Cortex of kidney (tissue), 1 donor: ENCODE measurements around the gene KIF18B.

Experiments
- DNase-seq: peaks from one replicate; lab custom pipeline; 2025; lab: John Stamatoyannopoulos, UW

KIF18B gene

DNA sequence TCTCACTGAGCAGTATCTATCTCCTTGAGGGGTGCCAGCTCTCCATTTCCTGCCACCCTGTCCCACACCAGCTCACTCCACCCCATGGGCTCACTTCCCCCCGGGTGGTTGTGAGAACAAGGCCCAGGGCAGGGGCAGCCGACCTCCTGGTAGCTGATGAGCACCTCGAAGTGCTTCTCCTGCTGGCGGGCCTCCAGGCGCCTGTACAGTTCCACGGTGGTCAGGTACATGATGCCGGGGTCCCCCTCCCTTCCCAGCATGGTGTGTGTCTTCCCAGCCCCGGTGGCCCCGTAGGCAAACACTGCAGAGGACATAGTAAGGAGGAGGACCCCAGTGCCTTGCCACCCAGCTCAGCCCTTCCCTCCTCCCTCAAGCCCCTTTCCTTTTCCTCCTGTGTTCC lies 12.5 kb downstream of the KIF18B start:
- DNase-seq = no peak

DNA sequence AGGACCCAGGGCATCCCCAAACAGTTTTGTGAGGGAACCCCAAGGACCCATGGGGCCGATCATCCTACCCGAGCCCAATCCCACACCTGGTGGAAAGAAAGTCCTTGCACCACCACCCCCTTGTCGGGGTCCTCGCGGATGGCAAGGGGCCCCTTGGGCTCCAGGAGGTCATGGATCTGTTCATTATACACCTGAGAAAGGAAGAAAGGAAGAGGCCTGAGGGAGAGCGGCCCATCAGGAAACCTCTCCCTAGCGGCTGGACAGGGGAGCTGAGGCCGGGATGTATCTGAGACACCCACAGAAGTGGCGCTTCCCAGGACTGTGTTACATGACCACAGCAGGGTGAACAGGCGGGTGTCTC lies 12.8 kb downstream of the KIF18B start:
- DNase-seq = no peak

DNA sequence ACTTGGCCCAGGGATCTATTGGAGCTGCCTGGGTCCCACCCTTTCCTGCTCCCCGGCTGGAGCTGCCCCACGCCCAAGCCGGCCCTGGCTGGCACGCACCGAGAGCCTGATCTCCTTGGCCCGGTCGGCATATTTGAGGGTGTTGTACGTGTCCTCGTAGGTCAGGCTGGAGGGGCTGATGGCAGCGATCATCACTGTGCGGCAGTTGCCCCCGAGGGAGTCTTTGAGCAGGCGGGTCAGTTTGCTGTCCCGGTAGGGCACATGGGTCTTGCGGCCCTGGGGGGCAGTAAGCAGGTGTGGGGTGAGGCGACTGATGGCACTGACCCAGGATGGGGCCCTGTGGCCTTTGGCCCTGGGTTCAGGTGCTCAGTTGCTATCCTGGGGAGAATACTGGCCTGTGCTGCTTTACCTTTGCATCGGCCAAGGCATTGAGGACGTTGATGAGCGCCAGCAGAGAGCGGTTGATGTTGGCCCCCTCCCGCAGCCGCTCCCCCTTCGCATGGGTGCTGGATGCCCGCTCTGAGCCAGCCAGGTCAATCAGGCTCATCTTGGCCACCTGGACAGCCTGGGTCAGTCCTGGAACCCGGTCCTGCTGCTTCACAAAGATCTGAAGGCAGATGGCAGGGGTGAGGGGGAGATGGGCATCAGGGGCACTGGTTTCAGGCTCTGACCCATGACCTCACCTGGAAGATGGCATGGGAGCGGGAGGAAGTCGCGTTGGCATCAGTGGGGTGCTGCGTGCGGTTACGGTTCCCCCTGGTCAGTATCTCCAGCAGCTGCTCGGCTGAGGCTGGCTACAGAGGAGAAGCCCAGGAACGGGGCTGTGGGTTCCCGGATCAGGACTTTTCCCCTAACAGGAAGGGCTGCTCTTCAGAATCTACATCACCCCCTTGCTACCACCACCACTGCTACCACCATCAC lies 13.5 kb downstream of the KIF18B start:
- no peak for DNase-seq

DNA sequence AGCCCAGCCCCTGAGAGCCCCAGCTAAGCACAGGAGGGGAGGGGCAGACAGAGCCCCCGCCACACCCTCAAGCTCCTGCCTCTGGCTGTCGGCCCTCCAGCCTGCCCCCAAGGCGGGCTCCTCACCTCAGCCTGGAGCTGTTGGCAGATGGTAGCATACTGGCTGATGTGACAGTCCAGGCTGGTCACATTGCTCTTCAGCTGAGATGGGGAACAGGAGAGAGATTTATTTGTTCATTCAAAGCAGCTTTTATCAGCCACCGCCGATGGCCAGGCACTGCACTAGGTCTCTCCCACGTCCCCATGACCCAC lies 14.8 kb downstream of the KIF18B start:
- DNase-seq = no peak

DNA sequence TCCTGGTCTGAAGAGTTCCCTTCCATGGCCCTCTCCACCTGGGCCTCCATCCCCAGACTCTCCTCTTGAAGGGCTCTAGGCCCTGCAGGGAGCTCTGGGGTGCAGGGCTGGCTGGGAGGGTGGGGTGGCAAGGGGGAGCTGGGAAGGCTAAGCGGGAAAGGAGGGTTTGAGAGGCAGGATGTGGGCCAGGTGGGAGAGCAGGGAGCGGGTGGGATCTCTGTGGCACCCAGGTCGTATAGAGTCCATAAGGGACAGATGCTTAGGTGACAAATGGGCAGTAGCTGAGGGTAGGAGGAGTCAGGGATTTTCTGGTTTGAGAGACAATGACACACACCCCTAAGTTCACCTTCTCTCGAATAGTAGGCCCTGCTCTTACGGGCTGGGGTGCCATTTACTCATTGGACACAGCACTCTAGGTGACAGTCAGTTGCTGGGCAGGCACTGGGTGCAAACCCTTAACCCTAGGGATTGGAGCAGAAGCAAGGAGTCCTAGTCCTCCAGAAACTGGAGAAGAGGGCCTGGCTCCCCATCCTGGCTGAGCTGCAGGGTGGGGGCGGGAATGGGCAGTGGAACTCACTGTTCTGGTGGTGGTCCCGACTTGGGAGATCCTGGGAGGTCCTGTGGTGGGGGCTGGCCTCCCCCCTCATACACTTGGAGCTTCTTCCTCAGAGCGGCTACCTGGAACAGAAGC lies 15.3 kb downstream of the KIF18B start:
- no peak for DNase-seq

DNA sequence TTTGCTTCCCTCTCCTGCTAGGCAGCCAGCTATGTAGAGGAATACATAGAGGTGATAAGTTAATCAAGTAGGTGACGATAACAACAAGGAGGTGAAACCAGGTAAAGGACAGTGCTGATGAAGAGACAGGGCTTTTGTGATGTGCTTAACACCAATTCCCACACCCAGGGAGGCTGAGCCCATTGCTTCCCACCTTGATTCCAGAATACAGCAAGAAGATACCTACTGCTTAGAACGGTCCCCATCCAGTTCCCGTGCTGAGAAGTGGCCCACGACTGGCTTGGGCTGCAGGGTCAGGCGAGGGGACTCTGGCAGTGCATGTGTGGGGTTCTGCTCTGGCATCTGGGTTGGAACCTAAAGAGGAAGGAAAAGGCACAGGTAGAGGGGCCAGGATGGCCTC lies 16.2 kb downstream of the KIF18B start:
- no peak for DNase-seq

DNA sequence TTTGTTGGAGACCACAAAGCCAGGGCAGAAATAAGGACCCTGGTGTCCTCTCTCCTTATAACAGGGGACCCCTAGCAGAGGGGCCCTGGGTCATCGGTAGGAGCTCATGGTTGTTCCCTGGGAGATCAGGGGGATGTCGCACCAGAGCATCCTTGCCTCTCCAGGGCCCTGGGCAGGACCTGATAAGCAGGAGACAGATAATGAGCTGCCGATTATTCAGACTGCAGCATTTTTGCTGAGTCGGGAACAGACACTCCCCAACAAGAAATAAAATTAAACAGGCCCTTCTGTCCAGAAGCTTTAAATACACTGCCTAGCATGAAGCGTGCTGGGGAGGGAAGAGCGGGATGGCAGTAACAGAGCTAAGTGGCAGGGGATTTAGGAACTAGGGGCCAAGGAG lies 16.9 kb downstream of the KIF18B start:
- DNase-seq = no peak

DNA sequence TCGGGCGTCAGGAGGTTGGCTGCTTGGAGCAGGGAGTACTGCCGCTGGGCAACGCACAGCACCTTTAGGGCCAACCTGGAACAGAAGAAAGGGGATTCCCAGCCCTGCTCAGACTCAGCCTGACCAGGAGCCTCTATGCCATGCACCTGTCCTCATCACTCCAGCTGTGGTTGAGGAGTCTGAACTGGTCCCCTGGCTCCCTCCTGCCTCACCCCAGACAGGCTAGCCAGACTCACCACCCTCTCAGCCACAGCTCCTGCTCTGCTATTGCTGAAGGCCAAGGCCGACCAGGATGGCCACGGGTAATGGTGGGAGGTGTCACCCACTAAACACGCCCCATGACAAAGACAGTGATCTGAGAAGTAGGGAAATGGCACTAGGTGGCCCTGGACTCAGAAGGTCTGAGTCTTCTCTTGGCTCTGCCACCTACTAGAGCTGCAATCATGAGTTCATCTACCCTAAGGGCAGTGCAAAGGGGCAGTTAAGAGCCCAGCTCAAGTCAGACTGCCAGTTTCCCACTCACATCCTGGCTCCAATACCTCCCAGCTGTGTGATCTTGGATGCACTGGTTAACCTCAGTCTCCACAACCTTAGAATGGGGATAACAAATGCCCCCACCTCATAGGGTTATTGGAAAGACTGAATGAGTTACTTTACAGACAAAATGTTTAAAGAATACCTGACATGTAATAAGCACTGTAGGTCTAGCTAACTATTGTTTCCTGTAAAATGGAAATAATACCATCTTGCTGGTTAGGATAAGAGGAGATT lies 18.4 kb downstream of the KIF18B start:
- no peak for DNase-seq

DNA sequence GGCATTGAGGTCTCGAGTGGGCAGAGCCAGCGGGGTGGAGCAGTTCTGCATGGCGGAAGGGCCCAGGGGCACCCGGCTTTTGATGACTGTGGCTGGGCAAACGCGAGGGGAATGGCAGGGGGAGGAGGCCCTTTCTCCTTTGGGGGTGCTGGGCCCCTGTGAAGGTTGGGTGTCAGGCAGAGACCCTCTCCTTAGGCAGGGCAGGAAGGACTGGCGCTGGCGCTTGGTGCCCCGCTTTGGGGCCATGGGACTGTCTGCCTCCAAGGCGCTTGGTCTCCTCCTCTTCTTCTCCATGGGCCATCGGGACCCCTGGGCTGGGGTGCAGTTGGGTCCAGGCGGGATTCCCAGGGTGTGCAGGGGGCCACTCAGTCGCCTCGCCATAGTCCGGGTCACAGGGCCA lies 19.4 kb downstream of the KIF18B start:
- DNase-seq = no peak

DNA sequence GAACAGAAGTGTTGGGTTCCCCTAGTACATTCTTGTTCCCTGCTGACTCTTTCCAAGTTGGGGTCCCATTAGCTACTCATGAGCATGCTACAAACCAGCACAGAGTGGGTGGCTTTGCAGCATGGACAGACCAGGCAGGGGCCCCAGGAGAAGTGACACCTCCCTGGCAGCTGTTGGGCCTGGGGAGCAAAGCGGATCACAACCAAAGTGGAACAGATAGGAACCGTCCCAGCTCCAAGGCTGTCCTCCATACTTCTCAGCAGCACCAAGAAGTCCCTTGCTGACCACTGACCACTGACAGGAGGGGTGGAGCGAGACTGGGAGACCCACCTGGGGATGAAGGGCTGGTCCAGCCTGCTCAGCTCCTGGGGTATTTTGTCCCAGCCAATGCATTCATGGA lies 19.9 kb downstream of the KIF18B start:
- DNase-seq = no peak

DNA sequence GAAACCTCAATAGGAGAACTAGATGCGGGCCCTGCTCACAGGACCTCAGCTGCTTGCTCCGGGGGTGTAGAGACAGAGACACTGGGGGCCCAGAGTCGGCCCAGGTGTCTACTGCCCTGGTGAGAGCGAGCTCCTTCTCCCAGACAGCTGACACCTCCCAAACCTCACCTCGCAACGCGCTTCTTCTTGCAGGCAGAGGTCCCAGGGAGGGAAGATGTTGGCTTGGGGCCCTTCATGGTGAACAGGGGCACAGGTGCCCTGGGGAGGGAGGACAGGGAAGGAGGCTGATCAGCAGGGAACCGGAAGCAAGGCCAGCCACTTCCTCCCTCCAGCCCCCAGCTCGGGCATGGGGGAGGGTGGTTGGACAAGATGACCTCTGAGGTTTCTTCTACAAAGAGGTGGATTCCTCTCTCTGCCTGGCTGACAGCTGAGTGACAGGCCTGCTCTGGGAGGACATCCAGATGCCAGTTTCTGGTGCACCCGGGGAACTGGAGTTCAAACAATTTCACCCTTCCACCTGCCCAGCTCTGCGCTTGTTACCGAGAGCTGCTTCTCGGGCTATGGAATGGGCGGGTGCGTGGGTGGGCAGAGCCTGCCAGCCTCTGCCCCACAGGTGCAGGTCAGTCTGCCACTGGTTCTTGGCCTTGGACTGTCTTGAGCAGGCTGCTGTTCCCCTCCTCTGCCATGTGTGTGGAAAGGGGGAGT lies 20.6 kb downstream of the KIF18B start:
- no peak for DNase-seq

DNA sequence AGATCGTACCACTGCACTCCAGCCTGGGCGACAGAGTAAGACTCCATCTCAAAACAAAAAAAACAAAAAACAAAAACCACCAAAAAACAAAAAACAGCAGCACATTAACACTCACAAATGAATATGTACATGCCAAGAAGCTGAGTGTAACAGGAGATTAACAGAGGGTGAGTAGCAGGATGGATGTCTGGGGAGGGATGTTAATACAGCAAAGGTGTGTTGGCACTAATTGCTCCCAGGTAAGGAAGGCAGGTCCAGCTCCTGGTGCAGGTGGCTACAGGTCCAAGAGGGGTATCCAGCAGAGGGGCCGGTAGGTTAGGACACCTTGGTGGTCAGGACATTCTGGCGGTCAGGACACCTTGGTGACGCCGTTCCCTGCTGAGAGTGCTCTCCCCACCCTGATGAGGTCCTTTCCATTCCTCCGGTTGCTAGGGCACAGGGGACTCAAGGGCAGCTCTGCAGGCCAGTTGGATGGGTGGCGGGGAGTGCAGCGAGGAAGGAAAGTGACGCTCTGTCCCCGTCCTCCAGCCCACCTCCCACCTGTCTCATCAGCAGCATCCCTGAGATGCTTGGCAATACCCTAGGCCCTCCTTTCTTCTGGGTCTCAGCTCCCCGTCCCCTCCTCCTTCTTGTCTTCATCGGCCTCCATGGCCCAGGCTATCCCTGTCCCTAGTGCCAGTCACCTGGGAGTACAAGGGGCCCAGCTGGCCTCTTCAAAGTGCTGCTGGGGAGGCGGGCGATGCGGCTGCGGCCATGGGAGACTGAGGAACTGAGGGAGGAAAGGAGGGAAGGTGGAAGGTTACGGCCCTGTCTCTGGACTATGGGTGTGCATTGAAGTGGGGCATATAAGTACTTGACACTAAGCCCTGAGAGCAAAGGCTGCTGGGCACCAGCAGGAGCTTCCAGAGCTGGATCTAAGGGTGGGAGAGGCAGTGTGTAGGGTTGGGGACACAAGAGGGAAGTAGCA lies 21.6 kb downstream of the KIF18B start:
- no peak for DNase-seq

DNA sequence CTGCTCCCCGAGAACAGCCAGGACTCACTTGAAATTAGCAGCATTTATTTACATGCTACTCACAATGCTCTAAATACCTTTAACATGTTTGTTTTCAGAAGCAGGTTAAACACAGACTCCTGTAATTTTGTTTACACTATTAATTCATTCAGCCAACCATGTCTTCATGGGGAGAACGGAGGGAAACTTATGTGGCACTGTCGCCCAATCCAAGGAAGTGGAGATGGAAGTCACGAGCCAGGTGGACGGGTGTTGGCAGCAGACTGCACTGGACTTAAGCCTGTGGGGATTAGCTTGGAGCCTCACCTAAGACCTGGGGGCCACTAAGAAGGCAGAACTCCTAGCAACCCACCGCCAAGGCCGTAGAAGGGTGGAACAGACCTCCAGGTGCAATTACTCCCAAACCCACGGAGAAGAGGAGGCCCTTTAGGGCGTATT lies 23.4 kb downstream of the KIF18B start:
- no peak for DNase-seq

DNA sequence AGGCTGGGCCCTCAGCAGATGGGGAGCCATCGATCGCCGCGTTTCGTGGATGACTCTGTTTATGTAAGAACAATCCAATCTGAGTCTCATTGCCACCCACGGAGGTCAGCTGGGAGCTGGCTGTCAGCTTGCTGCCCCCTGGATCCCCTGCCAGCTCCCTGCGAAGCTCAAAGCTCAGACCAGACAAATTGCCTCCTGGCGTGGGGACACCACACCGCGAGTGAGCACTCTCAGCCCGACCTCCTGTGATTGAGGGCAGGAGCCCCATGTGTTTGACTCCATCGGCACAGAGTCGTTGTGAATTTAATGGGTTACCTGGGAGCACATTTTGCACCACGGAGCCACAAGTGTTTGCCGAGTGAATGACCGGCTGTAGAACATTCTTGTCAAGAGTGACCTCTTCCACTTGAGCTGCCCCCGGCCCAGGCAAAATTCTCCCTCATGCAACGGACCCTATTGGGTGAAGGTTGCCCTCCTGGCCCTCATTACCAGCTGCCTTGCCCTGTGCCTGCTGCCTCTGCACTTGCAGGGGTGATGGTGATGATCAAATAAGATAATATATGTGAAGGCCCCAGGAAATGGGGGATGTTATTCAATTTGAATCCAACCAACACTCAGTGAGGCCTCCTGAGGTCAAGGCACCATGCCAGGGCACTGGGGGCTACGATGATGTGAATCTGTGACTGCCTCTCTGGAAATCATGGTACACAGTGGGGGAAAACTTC lies 24.7 kb downstream of the KIF18B start:
- no peak for DNase-seq

DNA sequence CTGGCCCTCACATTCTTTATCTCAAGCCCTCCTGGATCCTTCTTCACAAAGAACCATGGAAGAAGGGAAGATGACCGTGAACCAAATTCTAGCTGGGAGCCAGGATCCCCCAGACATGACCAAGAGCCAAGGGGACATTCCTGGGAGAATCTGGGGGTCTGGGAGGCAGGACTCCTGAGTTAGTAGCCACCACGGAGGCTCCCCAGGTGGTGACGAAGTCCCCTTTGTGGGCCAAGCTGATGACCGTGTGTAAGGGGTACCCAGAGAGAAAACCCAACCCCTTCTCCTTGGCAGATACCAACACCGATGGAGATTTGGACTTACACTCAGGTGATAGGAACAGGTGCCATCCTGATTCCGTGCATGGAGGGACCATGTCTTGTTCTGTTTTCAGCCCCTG lies 25.4 kb downstream of the KIF18B start:
- DNase-seq = no peak

DNA sequence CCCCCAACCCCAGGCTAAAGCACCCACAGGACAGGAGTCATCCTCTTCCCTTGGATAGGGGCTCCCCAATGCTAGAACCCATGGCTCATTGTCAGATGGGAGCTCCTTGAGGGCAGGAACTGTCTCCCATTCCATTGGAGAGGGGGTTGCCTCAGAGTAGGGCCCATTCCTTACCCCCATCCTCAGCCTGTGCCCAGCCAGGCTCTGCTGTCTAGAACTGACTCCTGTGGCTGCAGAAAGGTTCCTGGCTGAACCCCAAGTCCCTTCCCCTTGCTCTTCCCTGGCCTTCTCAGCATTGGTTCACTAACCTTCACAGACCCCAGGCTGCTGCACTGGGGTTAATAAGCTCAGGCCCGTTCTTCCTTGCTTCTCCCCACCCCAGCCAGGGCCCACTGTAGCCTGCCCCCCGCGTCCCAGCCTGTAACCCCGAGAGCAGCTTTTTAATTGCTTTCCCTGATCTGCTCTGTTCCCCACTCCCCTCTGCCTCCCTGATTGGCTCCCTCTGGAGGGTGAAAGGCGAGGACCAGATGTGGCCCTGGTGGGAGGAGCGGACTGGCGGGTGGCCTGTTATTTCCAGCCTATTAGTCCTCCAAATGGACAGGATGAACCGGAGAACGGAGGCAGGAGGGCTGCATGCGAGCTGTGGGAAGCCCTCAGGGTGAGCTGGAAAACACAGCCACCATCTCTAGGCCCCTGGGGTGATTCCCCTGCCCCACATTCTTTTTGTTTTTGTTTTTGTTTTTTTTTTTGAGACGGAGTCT lies 26.3 kb downstream of the KIF18B start:
- no peak for DNase-seq

DNA sequence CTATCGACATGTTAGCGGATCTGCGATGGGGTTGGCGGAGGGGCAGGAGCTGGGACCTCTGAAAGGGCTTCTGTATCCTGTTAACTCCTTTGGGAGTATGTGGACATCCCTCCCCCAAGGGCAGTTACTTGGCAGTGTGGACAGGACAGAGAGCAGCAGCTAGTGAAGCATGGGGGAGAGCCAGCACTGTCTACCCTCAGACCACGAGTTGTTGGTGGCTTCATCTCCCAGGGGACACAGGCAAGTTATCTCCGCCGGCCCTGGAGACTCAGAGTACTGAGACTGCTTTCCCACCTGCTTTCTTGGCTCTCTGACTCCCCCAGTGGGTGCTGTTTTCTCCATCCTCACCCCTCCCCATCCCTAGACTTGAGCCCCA lies 27.0 kb downstream of the KIF18B start:
- no peak for DNase-seq

DNA sequence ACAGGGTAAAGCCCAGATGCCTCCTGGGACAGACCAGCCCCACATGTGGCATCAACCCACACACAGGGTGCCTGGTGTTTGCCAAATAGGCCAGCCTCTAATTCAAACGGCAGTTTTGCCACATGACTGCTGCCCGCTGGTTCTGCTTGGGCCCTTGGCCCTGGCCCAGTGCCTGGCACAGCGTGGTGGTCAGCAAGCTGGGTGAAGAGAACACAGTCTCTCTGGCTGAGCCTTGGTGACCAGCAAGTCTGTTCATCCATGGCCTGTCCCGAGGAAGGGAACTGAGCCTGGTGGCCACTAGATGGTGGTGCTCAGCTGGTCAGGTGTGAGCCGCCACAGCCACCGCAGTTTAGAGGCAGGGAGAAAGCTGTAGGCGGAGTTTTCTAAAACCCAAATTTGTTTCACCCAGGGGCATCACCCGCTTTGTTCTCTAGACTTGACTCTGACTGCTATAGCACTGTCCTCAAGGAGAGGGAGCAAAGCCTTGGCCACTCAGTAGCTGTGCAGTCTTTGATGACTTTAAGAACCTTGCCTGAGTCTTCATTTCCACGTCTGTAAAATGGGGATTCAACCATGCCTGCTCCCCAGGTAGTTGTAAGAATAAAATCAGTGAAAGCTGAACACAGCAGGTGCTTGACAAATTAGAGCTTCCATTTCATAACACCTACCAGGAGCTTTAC lies 27.5 kb downstream of the KIF18B start:
- no peak for DNase-seq

DNA sequence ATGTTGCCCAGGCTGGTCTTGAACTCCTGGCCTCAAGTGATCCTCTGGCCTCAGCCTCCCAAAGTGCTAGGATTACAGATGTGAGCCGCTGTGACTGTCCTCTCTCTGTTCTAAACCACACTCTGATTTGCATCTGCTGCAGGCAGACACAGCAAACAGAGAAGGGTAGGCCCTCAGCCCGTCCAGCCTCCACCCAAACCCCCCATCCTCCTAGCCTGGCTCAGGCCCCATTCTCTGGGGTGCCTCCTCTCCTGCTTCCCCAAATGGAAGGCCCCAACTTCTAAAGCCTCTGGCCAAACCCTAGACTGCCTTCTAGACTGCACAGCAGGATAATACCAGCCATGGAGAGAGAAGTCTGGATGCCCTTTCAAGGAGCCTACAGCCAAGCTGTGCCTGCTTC lies 28.2 kb downstream of the KIF18B start:
- DNase-seq = no peak
